DOHH2 (cell line): ENCODE measurements around the gene LRP4.

ENCODE experiments used
- EZH2phosphoT487 ChIP-seq: fragments of 200-600 bp; sonication (generic); IDR thresholded peaks from 2 replicates; pipeline ENCODE4 v1.6.1; 2017; ENCODE audit warnings: borderline replicate concordance, mild to moderate bottlenecking, antibody characterized with exemption, low read length, moderate library complexity, mixed read lengths
- TF ChIP-seq, protein P1 (sequence below): fragments of 200-600 bp; sonication (generic); IDR thresholded peaks from one replicate; pipeline ENCODE4 v1.5.1; 2014; ENCODE audit warnings: antibody characterized with exemption, mild to moderate bottlenecking, low read depth, low read length; ENCODE audit not compliant: poor library complexity, severe bottlenecking

DNA sequence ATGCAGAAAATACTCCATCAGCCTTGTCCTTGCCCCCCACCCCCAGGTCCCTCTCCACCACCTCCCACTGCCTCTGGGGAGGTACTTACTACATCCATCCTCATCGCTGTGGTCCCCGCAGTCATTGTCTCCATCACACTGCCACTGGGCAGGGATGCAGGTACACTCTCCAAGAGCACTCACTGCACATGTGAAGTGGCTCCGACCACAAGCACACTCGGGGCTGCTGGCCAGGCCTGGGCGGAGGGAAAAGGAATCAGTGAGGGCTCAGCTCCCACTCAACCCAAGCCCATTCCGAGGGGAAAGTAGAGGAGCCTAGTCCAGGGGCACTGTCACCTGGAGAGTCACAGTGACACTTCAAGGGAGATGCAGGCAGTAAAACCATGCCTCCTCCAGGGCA is 15.7 kb downstream of the LRP4 start:
- TF ChIP-seq, protein P1, sequence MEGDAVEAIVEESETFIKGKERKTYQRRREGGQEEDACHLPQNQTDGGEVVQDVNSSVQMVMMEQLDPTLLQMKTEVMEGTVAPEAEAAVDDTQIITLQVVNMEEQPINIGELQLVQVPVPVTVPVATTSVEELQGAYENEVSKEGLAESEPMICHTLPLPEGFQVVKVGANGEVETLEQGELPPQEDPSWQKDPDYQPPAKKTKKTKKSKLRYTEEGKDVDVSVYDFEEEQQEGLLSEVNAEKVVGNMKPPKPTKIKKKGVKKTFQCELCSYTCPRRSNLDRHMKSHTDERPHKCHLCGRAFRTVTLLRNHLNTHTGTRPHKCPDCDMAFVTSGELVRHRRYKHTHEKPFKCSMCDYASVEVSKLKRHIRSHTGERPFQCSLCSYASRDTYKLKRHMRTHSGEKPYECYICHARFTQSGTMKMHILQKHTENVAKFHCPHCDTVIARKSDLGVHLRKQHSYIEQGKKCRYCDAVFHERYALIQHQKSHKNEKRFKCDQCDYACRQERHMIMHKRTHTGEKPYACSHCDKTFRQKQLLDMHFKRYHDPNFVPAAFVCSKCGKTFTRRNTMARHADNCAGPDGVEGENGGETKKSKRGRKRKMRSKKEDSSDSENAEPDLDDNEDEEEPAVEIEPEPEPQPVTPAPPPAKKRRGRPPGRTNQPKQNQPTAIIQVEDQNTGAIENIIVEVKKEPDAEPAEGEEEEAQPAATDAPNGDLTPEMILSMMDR: no peak
- no peak for TF ChIP-seq EZH2phosphoT487
